IMR-90 (cell line): ENCODE results near the gene STX5. TPM values are rescaled to one million over a fixed set of nuclear protein-coding genes. Genes with fewer than 3 reads are reported as not detected.

Experiments used
- CEBPB ChIP-seq: IDR thresholded peaks from 2 replicates; pipeline ENCODE4 v1.6.1; 2012; ENCODE audit warnings: low read depth, low read length, improper control_type of control experiment
- ELK1 ChIP-seq: fragments of 150-350 bp; IDR thresholded peaks from 2 replicates; pipeline ENCODE4 v1.6.1; 2016; ENCODE audit warnings: low read depth, mild to moderate bottlenecking, low read length, moderate library complexity, borderline replicate concordance
- NFE2L2 ChIP-seq: fragments of 150-350 bp; IDR thresholded peaks from 2 replicates; pipeline ENCODE4 v1.6.1; 2016; ENCODE audit warnings: low read depth, mild to moderate bottlenecking, low read length
- polyA plus RNA-seq, 3 experiments: library from polyadenylated mRNA; depleted of rRNA; stranded (reverse); fragments of >200 nt; gene quantifications; 2 replicates each; pipeline ENCODE4 v1.2.3, GENCODE V29; 2012; ENCODE audit warnings: low replicate concordance in 1 of 3
- total RNA-seq: library from RNA; depleted of rRNA; stranded (reverse); fragments of >200 nt; gene quantifications from 2 replicates; pipeline ENCODE4 v1.2.3, GENCODE V29; 2012

Gene STX5
- total and polyA plus RNA-seq, 2 of the 4 experiments (the other 2 are of a cell fraction): 43.1 to 49.5 TPM

GRCh38 chr11:62841361-62842170, 9.7 kb upstream of the STX5 start (continued):
- TF ChIP-seq ELK1 (no peak), CEBPB (no peak), NFE2L2 (peak; percentile 55; the same call in 1 of the 2 replicates)
